ENCODE results near the gene PFKL. TPM values are rescaled to one million over a fixed set of nuclear protein-coding genes. Genes with fewer than 3 reads are reported as not detected.

The PFKL gene
- total RNA-seq, 1 experiment from 2014 or later = 134 TPM

DNA sequence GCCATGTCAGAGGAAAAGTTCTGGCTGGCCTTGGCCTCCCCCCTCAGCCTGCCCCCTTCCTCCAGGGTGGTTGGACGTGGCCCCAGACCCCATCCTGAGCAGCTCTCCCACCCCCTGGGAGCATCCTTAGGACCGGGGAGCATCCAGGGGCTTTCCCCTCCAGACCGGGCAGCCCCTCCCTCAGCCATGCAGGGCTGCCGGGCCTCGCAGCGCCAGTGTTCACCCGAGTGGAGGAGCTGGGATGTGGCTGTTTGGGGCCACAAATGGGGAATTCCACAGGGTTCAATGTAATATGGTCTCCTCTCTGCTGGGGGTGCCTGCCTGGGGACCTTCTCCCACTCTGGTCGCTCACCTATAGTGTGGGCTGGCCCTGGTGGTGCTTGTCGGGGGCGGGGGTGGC, 4.2 kb upstream of the PFKL start:
- TF ChIP-seq ZNF121 (CRISPR knock-in tag; IDR thresholded peaks at IDR 0.05) (no peak), NFE2L1 (CRISPR knock-in tag; IDR thresholded peaks at IDR 0.05) (no peak), NFYB (CRISPR knock-in tag; conservative IDR thresholded peaks at IDR 0.05; ENCODE audit: low read depth) (no peak), SMAD3 (CRISPR knock-in tag; IDR thresholded peaks at IDR 0.05; ENCODE audit: borderline replicate concordance) (no peak), RELA (CRISPR knock-in tag; IDR thresholded peaks at IDR 0.05; ENCODE audit: borderline replicate concordance) (no peak), TCF7 (CRISPR knock-in tag; IDR thresholded peaks at IDR 0.05; ENCODE audit: low read depth) (no peak)
- TF ChIP-seq, protein P1, sequence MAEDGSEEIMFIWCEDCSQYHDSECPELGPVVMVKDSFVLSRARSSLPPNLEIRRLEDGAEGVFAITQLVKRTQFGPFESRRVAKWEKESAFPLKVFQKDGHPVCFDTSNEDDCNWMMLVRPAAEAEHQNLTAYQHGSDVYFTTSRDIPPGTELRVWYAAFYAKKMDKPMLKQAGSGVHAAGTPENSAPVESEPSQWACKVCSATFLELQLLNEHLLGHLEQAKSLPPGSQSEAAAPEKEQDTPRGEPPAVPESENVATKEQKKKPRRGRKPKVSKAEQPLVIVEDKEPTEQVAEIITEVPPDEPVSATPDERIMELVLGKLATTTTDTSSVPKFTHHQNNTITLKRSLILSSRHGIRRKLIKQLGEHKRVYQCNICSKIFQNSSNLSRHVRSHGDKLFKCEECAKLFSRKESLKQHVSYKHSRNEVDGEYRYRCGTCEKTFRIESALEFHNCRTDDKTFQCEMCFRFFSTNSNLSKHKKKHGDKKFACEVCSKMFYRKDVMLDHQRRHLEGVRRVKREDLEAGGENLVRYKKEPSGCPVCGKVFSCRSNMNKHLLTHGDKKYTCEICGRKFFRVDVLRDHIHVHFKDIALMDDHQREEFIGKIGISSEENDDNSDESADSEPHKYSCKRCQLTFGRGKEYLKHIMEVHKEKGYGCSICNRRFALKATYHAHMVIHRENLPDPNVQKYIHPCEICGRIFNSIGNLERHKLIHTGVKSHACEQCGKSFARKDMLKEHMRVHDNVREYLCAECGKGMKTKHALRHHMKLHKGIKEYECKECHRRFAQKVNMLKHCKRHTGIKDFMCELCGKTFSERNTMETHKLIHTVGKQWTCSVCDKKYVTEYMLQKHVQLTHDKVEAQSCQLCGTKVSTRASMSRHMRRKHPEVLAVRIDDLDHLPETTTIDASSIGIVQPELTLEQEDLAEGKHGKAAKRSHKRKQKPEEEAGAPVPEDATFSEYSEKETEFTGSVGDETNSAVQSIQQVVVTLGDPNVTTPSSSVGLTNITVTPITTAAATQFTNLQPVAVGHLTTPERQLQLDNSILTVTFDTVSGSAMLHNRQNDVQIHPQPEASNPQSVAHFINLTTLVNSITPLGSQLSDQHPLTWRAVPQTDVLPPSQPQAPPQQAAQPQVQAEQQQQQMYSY (CRISPR knock-in tag; IDR thresholded peaks at IDR 0.05) = no peak
- TF ChIP-seq, protein P2, sequence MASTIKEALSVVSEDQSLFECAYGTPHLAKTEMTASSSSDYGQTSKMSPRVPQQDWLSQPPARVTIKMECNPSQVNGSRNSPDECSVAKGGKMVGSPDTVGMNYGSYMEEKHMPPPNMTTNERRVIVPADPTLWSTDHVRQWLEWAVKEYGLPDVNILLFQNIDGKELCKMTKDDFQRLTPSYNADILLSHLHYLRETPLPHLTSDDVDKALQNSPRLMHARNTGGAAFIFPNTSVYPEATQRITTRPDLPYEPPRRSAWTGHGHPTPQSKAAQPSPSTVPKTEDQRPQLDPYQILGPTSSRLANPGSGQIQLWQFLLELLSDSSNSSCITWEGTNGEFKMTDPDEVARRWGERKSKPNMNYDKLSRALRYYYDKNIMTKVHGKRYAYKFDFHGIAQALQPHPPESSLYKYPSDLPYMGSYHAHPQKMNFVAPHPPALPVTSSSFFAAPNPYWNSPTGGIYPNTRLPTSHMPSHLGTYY (CRISPR knock-in tag; IDR thresholded peaks at IDR 0.05) = no peak
- TF ChIP-seq, protein P3, sequence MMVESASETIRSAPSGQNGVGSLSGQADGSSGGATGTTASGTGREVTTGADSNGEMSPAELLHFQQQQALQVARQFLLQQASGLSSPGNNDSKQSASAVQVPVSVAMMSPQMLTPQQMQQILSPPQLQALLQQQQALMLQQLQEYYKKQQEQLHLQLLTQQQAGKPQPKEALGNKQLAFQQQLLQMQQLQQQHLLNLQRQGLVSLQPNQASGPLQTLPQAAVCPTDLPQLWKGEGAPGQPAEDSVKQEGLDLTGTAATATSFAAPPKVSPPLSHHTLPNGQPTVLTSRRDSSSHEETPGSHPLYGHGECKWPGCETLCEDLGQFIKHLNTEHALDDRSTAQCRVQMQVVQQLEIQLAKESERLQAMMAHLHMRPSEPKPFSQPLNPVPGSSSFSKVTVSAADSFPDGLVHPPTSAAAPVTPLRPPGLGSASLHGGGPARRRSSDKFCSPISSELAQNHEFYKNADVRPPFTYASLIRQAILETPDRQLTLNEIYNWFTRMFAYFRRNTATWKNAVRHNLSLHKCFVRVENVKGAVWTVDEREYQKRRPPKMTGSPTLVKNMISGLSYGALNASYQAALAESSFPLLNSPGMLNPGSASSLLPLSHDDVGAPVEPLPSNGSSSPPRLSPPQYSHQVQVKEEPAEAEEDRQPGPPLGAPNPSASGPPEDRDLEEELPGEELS (CRISPR knock-in tag; IDR thresholded peaks at IDR 0.05) = no peak
- POLR2A ChIA-PET = no interaction called here
- Mint-ChIP-seq H3K4me3 (no peak overlapping the region), H3K27me3 (ENCODE audit: low read depth) (peaks cover 11% of the 10 kb centered on the region), H3K4me1 (peaks cover 4% of the 10 kb centered on the region), H3K9me3 (no peaks in the 10 kb centered on the region), H3K36me3 (no peaks in the 10 kb centered on the region), H3K27ac (no peak overlapping the region)
- ATAC-seq (no peak), DNase-seq (ENCODE audit: low spot score) (no peak)
- CTCF ChIA-PET = interaction anchor here (1.1 kb wide), 1 partner anchor 28 kb away, joined by 3 read pairs; no protein-coding TSS in a partner anchor

DNA sequence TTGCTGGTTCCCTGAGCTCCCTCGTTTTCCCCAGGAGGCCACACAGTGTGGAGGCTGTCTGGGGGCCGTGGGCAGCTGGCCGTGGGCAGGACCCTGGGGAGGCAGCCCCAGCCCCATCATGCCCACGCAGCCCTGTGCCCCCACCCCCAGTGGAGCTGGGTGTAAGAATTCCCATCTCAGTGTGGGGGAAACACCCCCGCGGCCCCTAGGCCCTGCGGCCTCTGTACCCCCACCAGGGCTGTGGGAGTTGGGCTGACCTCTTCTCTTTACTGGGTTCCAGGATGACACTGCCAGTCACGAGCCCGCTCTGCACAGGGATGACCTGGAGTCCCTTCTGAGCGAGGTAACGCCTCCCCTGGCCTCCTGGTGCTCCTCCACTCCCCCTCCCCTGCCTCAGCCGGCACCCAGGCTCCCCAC, 3.7 kb upstream of the PFKL start:
- Mint-ChIP-seq H3K9me3 (no peaks in the 10 kb centered on the region), H3K4me1 (peaks cover 7% of the 10 kb centered on the region), H3K36me3 (no peaks in the 10 kb centered on the region), H3K27me3 (ENCODE audit: low read depth) (peaks cover 11% of the 10 kb centered on the region), H3K27ac (no peak overlapping the region), H3K4me3 (no peak overlapping the region)
- DNase-seq (ENCODE audit: low spot score) (no peak), ATAC-seq (no peak)
- ChIA-PET POLR2A (no interaction called here), CTCF (interaction anchor here (1.1 to 2.7 kb wide), 2 partner anchors 9 to 28 kb away, joined by 3 to 22 read pairs; no protein-coding TSS in a partner anchor)
- TF ChIP-seq, protein P4, sequence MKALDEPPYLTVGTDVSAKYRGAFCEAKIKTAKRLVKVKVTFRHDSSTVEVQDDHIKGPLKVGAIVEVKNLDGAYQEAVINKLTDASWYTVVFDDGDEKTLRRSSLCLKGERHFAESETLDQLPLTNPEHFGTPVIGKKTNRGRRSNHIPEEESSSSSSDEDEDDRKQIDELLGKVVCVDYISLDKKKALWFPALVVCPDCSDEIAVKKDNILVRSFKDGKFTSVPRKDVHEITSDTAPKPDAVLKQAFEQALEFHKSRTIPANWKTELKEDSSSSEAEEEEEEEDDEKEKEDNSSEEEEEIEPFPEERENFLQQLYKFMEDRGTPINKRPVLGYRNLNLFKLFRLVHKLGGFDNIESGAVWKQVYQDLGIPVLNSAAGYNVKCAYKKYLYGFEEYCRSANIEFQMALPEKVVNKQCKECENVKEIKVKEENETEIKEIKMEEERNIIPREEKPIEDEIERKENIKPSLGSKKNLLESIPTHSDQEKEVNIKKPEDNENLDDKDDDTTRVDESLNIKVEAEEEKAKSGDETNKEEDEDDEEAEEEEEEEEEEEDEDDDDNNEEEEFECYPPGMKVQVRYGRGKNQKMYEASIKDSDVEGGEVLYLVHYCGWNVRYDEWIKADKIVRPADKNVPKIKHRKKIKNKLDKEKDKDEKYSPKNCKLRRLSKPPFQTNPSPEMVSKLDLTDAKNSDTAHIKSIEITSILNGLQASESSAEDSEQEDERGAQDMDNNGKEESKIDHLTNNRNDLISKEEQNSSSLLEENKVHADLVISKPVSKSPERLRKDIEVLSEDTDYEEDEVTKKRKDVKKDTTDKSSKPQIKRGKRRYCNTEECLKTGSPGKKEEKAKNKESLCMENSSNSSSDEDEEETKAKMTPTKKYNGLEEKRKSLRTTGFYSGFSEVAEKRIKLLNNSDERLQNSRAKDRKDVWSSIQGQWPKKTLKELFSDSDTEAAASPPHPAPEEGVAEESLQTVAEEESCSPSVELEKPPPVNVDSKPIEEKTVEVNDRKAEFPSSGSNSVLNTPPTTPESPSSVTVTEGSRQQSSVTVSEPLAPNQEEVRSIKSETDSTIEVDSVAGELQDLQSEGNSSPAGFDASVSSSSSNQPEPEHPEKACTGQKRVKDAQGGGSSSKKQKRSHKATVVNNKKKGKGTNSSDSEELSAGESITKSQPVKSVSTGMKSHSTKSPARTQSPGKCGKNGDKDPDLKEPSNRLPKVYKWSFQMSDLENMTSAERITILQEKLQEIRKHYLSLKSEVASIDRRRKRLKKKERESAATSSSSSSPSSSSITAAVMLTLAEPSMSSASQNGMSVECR (CRISPR knock-in tag; IDR thresholded peaks at IDR 0.05; ENCODE audit: borderline replicate concordance) = no peak
- TF ChIP-seq, protein P5, sequence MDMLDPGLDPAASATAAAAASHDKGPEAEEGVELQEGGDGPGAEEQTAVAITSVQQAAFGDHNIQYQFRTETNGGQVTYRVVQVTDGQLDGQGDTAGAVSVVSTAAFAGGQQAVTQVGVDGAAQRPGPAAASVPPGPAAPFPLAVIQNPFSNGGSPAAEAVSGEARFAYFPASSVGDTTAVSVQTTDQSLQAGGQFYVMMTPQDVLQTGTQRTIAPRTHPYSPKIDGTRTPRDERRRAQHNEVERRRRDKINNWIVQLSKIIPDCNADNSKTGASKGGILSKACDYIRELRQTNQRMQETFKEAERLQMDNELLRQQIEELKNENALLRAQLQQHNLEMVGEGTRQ (CRISPR knock-in tag; IDR thresholded peaks at IDR 0.05) = no peak
- TF ChIP-seq FOXP1 (CRISPR knock-in tag; IDR thresholded peaks at IDR 0.05; ENCODE audit: borderline replicate concordance) = no peak
- TF ChIP-seq, protein P6, sequence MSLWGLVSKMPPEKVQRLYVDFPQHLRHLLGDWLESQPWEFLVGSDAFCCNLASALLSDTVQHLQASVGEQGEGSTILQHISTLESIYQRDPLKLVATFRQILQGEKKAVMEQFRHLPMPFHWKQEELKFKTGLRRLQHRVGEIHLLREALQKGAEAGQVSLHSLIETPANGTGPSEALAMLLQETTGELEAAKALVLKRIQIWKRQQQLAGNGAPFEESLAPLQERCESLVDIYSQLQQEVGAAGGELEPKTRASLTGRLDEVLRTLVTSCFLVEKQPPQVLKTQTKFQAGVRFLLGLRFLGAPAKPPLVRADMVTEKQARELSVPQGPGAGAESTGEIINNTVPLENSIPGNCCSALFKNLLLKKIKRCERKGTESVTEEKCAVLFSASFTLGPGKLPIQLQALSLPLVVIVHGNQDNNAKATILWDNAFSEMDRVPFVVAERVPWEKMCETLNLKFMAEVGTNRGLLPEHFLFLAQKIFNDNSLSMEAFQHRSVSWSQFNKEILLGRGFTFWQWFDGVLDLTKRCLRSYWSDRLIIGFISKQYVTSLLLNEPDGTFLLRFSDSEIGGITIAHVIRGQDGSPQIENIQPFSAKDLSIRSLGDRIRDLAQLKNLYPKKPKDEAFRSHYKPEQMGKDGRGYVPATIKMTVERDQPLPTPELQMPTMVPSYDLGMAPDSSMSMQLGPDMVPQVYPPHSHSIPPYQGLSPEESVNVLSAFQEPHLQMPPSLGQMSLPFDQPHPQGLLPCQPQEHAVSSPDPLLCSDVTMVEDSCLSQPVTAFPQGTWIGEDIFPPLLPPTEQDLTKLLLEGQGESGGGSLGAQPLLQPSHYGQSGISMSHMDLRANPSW (CRISPR knock-in tag; conservative IDR thresholded peaks at IDR 0.05; ENCODE audit: low read depth) = no peak
- TF ChIP-seq, protein P7, sequence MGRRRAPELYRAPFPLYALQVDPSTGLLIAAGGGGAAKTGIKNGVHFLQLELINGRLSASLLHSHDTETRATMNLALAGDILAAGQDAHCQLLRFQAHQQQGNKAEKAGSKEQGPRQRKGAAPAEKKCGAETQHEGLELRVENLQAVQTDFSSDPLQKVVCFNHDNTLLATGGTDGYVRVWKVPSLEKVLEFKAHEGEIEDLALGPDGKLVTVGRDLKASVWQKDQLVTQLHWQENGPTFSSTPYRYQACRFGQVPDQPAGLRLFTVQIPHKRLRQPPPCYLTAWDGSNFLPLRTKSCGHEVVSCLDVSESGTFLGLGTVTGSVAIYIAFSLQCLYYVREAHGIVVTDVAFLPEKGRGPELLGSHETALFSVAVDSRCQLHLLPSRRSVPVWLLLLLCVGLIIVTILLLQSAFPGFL (CRISPR knock-in tag; IDR thresholded peaks at IDR 0.05; ENCODE audit: borderline replicate concordance) = no peak
- TF ChIP-seq NFE2L1 (CRISPR knock-in tag; IDR thresholded peaks at IDR 0.05) = no peak
- no peak for TF ChIP-seq ZNF317 (CRISPR knock-in tag; IDR thresholded peaks at IDR 0.05; ENCODE audit: borderline replicate concordance, low read depth)
- TF ChIP-seq, protein P8, sequence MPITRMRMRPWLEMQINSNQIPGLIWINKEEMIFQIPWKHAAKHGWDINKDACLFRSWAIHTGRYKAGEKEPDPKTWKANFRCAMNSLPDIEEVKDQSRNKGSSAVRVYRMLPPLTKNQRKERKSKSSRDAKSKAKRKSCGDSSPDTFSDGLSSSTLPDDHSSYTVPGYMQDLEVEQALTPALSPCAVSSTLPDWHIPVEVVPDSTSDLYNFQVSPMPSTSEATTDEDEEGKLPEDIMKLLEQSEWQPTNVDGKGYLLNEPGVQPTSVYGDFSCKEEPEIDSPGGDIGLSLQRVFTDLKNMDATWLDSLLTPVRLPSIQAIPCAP (CRISPR knock-in tag; IDR thresholded peaks at IDR 0.05) = no peak

All from WTC11 (cell line).